ENCODE results near the gene RTN4RL2. TPM values are rescaled to one million over a fixed set of nuclear protein-coding genes. Genes with fewer than 3 reads are reported as not detected.

Gene RTN4RL2
- total RNA-seq, 1 experiment from 2014 or later: 7.0 TPM

DNA sequence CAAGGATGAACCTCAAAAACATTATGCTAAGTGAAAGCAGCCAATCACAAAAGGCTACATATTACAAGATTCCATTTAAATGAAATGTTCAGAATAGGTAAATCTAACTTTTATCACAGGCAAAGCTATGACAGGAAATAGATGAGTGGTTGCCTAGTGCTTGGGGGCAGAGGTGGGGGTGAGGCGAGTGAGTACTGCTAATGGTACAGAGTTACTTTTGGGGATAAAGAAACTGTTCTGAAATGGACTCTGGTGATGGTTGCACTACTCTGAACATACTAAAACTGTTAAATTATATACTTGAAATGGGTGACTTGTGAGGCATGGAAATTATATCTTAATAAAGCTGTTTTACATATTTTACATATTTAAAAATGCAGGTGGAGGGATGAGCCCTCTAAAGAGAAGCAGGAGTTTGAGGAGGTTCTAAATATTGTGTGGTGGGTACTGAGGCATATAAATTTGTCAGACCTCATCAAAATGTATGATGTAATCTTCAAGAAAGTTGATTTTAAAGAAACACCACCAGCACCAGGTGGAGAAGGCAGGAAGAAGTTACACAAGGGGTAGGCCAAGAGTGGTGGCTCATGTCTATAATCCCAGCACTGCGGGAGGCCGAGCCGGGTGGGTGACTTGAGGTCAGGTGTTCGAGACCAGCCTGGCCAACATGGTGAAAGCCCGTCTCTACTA lies 51.6 kb downstream of the RTN4RL2 start:
- Mint-ChIP-seq H3K9me3 (0 out of 5 replicates have a peak, but pooled peaks cover 0 to 3% of the 10 kb centered on the region in 2 experiments), H3K27ac (no peak overlapping the region), H3K27me3 (ENCODE audit: low read depth) (peaks cover 38% of the 10 kb centered on the region), H3K36me3 (ENCODE audit: insufficient read depth in 1 of 3, low read depth in 3 of 3) (peaks cover 0 to 4% (median 0%) of the 10 kb centered on the region in 3 experiments; a peak in 4 of 7 replicates), H3K4me1 (peaks cover 10 to 13% of the 10 kb centered on the region in 2 experiments; a peak in 2 of 4 replicates), H3K4me3 (no peak overlapping the region)
- Histone ChIP-seq H2BK15ac (ENCODE audit: low read depth, low read length) (no peak overlapping the region), H3K27me3 (ENCODE audit: insufficient read depth, low read length) (no peaks in the 10 kb centered on the region), H4K20me1 (ENCODE audit: control insufficient read depth, insufficient read depth, insufficient read length) (no peaks in the 10 kb centered on the region), H4K8ac (replicated peaks; ENCODE audit: insufficient read length, low read depth, low read length) (no peak overlapping the region), H3K4ac (ENCODE audit: low read depth, low read length) (no peak overlapping the region), H2AFZ (ENCODE audit: low read length) (no peak overlapping the region), H3T11ph (ENCODE audit: low read length) (no peak overlapping the region), H3K9ac (ENCODE audit: extremely low read depth, insufficient read length, low read length) (no peak overlapping the region), H2BK120ac (ENCODE audit: low read depth, low read length, poor library complexity, severe bottlenecking) (no peak overlapping the region), H3K4me2 (ENCODE audit: insufficient read depth, insufficient read length, low read length) (no peak overlapping the region), H3K9me3 (ENCODE audit: control insufficient read depth, low read depth, low read length) (no peaks in the 10 kb centered on the region), H3K23me2 (ENCODE audit: insufficient read length, low read depth, low read length, poor library complexity, severe bottlenecking) (peaks cover 16% of the 10 kb centered on the region), H4K91ac (ENCODE audit: insufficient read length, low read depth, low read length) (no peak overlapping the region), H3K27ac (ENCODE audit: insufficient read length, low read depth, low read length) (no peak overlapping the region), H2BK12ac (ENCODE audit: insufficient read length, low read depth, low read length) (no peak overlapping the region), H2BK5ac (ENCODE audit: insufficient read length, low read length) (no peak overlapping the region), H3K23ac (ENCODE audit: insufficient read length, low read depth, low read length) (no peak overlapping the region), H2AK5ac (ENCODE audit: insufficient read length, low read length) (no peak overlapping the region), H3K4me1 (ENCODE audit: insufficient read depth, low read length) (peaks cover 2% of the 10 kb centered on the region), H4K5ac (ENCODE audit: insufficient read length, low read depth, low read length) (no peak overlapping the region), H3K79me2 (ENCODE audit: insufficient read depth, low read length) (no peaks in the 10 kb centered on the region), H3K14ac (ENCODE audit: insufficient read depth, low read length) (no peak overlapping the region), H2BK20ac (ENCODE audit: low read depth, low read length, poor library complexity, severe bottlenecking) (no peak overlapping the region), H3K56ac (ENCODE audit: insufficient read length, low read depth, low read length) (no peak overlapping the region), H3K79me1 (ENCODE audit: insufficient read depth, low read depth, low read length, poor library complexity, severe bottlenecking) (no peaks in the 10 kb centered on the region), H3K18ac (ENCODE audit: insufficient read length, low read depth, low read length) (no peak overlapping the region)
- DNase-seq: no peak
- TF ChIP-seq, protein P1, sequence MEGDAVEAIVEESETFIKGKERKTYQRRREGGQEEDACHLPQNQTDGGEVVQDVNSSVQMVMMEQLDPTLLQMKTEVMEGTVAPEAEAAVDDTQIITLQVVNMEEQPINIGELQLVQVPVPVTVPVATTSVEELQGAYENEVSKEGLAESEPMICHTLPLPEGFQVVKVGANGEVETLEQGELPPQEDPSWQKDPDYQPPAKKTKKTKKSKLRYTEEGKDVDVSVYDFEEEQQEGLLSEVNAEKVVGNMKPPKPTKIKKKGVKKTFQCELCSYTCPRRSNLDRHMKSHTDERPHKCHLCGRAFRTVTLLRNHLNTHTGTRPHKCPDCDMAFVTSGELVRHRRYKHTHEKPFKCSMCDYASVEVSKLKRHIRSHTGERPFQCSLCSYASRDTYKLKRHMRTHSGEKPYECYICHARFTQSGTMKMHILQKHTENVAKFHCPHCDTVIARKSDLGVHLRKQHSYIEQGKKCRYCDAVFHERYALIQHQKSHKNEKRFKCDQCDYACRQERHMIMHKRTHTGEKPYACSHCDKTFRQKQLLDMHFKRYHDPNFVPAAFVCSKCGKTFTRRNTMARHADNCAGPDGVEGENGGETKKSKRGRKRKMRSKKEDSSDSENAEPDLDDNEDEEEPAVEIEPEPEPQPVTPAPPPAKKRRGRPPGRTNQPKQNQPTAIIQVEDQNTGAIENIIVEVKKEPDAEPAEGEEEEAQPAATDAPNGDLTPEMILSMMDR (conservative IDR thresholded peaks at IDR 0.05): no peak
- no CpG with 5 or more reads among the region's 6 CpGs for WGBS (ENCODE audit: extremely low coverage, insufficient read length, low lambda C conversion rate)
